HL-60 (cell line): ENCODE data around the gene DHX35.

Experiments used
- GABPA ChIP-seq: IDR thresholded peaks from 2 replicates; pipeline ENCODE4 v1.6.1; 2012; ENCODE audit warnings: low read depth
- POLR2AphosphoS5 ChIP-seq: IDR thresholded peaks from 2 replicates; pipeline ENCODE4 v1.6.1; 2012; ENCODE audit warnings: low read depth
- TF ChIP-seq, protein P1 (sequence below): IDR thresholded peaks from one replicate; pipeline ENCODE4 v1.5.1; 2011; ENCODE audit warnings: low read length, control low read depth, inconsistent platforms; ENCODE audit not compliant: insufficient read depth
- TF ChIP-seq, protein P2 (sequence below): IDR thresholded peaks from 2 replicates; pipeline ENCODE4 v1.6.1; 2012; ENCODE audit warnings: low read depth; ENCODE audit not compliant: insufficient replicate concordance

DNA sequence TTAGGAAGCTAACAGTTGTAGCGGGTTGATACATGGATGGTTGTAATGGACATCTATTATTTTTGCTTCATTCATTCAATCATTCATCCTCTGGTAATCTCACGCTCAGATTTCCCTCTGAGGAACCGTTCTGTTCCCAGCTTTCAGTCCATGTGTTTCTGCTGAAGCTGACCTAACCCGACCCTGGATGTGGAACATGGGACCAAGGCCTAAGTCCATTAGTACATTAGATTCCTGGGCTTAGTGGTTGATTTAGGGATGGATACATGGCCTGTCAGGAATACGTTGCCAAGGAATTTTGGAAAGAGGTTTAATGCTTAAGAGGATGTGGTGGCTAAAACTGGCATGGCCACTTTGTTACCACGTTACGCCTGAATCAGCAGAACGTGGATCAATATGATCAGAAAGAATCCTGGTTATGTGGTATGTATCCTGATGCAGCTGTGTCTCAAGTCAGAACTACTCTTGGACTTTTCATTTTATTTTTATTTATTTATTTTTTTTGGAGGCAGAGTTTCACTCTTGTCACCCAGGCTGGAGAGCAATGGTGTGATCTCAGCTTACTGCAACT is 4.1 kb upstream of the DHX35 start:
- TF ChIP-seq, protein P1, sequence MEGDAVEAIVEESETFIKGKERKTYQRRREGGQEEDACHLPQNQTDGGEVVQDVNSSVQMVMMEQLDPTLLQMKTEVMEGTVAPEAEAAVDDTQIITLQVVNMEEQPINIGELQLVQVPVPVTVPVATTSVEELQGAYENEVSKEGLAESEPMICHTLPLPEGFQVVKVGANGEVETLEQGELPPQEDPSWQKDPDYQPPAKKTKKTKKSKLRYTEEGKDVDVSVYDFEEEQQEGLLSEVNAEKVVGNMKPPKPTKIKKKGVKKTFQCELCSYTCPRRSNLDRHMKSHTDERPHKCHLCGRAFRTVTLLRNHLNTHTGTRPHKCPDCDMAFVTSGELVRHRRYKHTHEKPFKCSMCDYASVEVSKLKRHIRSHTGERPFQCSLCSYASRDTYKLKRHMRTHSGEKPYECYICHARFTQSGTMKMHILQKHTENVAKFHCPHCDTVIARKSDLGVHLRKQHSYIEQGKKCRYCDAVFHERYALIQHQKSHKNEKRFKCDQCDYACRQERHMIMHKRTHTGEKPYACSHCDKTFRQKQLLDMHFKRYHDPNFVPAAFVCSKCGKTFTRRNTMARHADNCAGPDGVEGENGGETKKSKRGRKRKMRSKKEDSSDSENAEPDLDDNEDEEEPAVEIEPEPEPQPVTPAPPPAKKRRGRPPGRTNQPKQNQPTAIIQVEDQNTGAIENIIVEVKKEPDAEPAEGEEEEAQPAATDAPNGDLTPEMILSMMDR, result no peak
- TF ChIP-seq POLR2AphosphoS5 (no peak), GABPA (no peak)
- TF ChIP-seq, protein P2, sequence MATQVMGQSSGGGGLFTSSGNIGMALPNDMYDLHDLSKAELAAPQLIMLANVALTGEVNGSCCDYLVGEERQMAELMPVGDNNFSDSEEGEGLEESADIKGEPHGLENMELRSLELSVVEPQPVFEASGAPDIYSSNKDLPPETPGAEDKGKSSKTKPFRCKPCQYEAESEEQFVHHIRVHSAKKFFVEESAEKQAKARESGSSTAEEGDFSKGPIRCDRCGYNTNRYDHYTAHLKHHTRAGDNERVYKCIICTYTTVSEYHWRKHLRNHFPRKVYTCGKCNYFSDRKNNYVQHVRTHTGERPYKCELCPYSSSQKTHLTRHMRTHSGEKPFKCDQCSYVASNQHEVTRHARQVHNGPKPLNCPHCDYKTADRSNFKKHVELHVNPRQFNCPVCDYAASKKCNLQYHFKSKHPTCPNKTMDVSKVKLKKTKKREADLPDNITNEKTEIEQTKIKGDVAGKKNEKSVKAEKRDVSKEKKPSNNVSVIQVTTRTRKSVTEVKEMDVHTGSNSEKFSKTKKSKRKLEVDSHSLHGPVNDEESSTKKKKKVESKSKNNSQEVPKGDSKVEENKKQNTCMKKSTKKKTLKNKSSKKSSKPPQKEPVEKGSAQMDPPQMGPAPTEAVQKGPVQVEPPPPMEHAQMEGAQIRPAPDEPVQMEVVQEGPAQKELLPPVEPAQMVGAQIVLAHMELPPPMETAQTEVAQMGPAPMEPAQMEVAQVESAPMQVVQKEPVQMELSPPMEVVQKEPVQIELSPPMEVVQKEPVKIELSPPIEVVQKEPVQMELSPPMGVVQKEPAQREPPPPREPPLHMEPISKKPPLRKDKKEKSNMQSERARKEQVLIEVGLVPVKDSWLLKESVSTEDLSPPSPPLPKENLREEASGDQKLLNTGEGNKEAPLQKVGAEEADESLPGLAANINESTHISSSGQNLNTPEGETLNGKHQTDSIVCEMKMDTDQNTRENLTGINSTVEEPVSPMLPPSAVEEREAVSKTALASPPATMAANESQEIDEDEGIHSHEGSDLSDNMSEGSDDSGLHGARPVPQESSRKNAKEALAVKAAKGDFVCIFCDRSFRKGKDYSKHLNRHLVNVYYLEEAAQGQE, result no peak
